GM20431 (cell line): ENCODE results near the gene MYO5C.
"Not testable (repeated sequence)": the region's sequence is repeated elsewhere in the genome, so short reads cannot be mapped to it uniquely, and the experiment has no call there.

Experiments used
- in situ Hi-C: fragments of 300-500 bp; cut with MseI, MboI; formaldehyde crosslinking; loops from one replicate; pipeline ENCODE4 v1.15.0; 2020; ENCODE audit warnings: low sequenced_read_pairs; ENCODE audit not compliant: unreplicated experiment

Gene MYO5C

GRCh38 chr15:52254391-52254790 is 41.2 kb downstream of the MYO5C start:
- in situ Hi-C loops, result loop anchor here (25.0 kb wide), 1 partner anchor 483 kb away; no protein-coding TSS in a partner anchor

- in situ Hi-C loops, result loop anchor here (25.0 kb wide), 1 partner anchor 485 kb away; no protein-coding TSS in a partner anchor
Measured at GRCh38 chr15:52252781-52253180, 42.8 kb downstream of the MYO5C start.

GRCh38 chr15:52251144-52251860 is 44.3 kb downstream of the MYO5C start:
- in situ Hi-C loops, result loop anchor here (25.0 kb wide), 1 partner anchor 486 kb away; no protein-coding TSS in a partner anchor

- in situ Hi-C loops, result no loop called here
Measured at GRCh38 chr15:52247461-52247860, 48.1 kb downstream of the MYO5C start.

- in situ Hi-C loops, result no loop called here
Measured at GRCh38 chr15:52246686-52247431, 48.7 kb downstream of the MYO5C start.

GRCh38 chr15:52243697-52244555 is 51.7 kb downstream of the MYO5C start:
- in situ Hi-C loops, result no loop called here

- in situ Hi-C loops, result no loop called here
Measured at GRCh38 chr15:52243286-52243685, 52.3 kb downstream of the MYO5C start.

GRCh38 chr15:52241489-52241888 is 54.1 kb downstream of the MYO5C start:
- in situ Hi-C loops, result no loop called here

GRCh38 chr15:52240166-52240565 is 55.4 kb downstream of the MYO5C start:
- in situ Hi-C loops, result no loop called here

- in situ Hi-C loops, result not testable (repeated sequence)
Measured at GRCh38 chr15:52238989-52239525, 56.5 kb downstream of the MYO5C start.

- in situ Hi-C loops, result no loop called here
Measured at GRCh38 chr15:52238149-52238548, 57.5 kb downstream of the MYO5C start.

GRCh38 chr15:52236013-52236412 is 59.6 kb downstream of the MYO5C start:
- in situ Hi-C loops, result no loop called here

- in situ Hi-C loops, result no loop called here
Measured at GRCh38 chr15:52234596-52235541, 60.7 kb downstream of the MYO5C start.

- in situ Hi-C loops, result no loop called here
Measured at GRCh38 chr15:52233405-52233804, 62.2 kb downstream of the MYO5C start.

- in situ Hi-C loops, result no loop called here
Measured at GRCh38 chr15:52232327-52232726, 63.3 kb downstream of the MYO5C start.

GRCh38 chr15:52230073-52230472 is 65.5 kb downstream of the MYO5C start:
- in situ Hi-C loops, result no loop called here

- in situ Hi-C loops, result no loop called here
Measured at GRCh38 chr15:52228921-52229320, 66.7 kb downstream of the MYO5C start.

- in situ Hi-C loops, result no loop called here
Measured at GRCh38 chr15:52227456-52227855, 68.1 kb downstream of the MYO5C start.

- in situ Hi-C loops, result no loop called here
Measured at GRCh38 chr15:52225230-52225629, 70.4 kb downstream of the MYO5C start.
